SK-N-SH (cell line): Measurements from ENCODE around the gene FCHSD2. TPM values are rescaled to one million over a fixed set of nuclear protein-coding genes. Genes with fewer than 3 reads are reported as not detected.

ENCODE experiments used
- CTCF ChIA-PET: fragments of 300-600, 350-600 bp; formaldehyde crosslinking; extraction: SDS; loops from one replicate; lab custom pipeline; 2021; lab: Yijun Ruan, JAX
- POLR2A ChIA-PET: fragments of 350-600 bp; sonication (Branson Sonifier 250); formaldehyde crosslinking; extraction: SDS; loops from one replicate; lab custom pipeline; 2020; ENCODE audit warnings: antibody characterized with exemption, inconsistent platforms; lab: Yijun Ruan, JAX
- DNase-seq: peaks from one replicate; pipeline ENCODE4 v3.0.0; 2012
- H2AFZ ChIP-seq: fragments of 200-600 bp; sonication (generic); 2 replicates; pipeline ENCODE4 v1.8.1; 2016; ENCODE audit warnings: antibody characterized with exemption, mild to moderate bottlenecking, low read depth
- H3F3A ChIP-seq: fragments of 200-600 bp; sonication (generic); replicated peaks from 2 replicates; pipeline ENCODE3; 2016; ENCODE audit warnings: antibody characterized with exemption, mild to moderate bottlenecking; ENCODE audit not compliant: insufficient read depth
- H3K27ac ChIP-seq, 2 experiments: fragments of 200-500 bp in 1 of 2; fragments of 200-600 bp in 1 of 2; sonication (Bioruptor generic) in 1 of 2; sonication (generic), shearing (Covaris generic) in 1 of 2; 2 replicates each; pipeline versions ENCODE4 v1.5.1 to v1.6.1; 2014 to 2016; ENCODE audit warnings: low read depth in 2 of 2, inconsistent platforms in 1 of 2, low read length in 1 of 2, mild to moderate bottlenecking in 1 of 2, mixed read lengths in 1 of 2
- H3K27me3 ChIP-seq: fragments of 200-600 bp; sonication (generic), shearing (Covaris generic); 2 replicates; pipeline ENCODE4 v1.6.1; 2016; ENCODE audit warnings: mixed run types; ENCODE audit not compliant: insufficient read depth
- H3K36me3 ChIP-seq, 2 experiments: fragments of 200-500 bp in 1 of 2; fragments of 200-600 bp in 1 of 2; sonication (Bioruptor generic) in 1 of 2; sonication (generic) in 1 of 2; replicated peaks in 1 of 2; 2 replicates each; pipeline versions ENCODE3 to v1.5.1; 2014 to 2016; ENCODE audit warnings: low read length in 1 of 2, mild to moderate bottlenecking in 1 of 2; ENCODE audit not compliant: insufficient read depth in 2 of 2, control insufficient read depth in 1 of 2
- H3K4me1 ChIP-seq, 2 experiments: fragments of 200-500 bp in 1 of 2; fragments of 200-600 bp in 1 of 2; sonication (Bioruptor generic) in 1 of 2; sonication (generic), shearing (Covaris generic) in 1 of 2; 2 replicates each; pipeline versions ENCODE4 v1.5.1 to v1.6.1; 2014 to 2016; ENCODE audit warnings: low read depth in 1 of 2, low read length in 1 of 2, mixed run types in 1 of 2; ENCODE audit not compliant: insufficient read depth in 2 of 2, control insufficient read depth in 1 of 2
- H3K4me2 ChIP-seq: fragments of 200-600 bp; sonication (generic), shearing (Covaris generic); 2 replicates; pipeline ENCODE4 v1.6.1; 2017; ENCODE audit warnings: mixed run types
- H3K4me3 ChIP-seq, 2 experiments: fragments of 200-500 bp in 1 of 2; fragments of 200-600 bp in 1 of 2; sonication (Bioruptor generic) in 1 of 2; sonication (generic), shearing (Covaris generic) in 1 of 2; 2 replicates each; pipeline versions ENCODE4 v1.5.1 to v1.8.1; 2014 to 2016; ENCODE audit warnings: low read depth in 2 of 2, inconsistent platforms in 1 of 2, low read length in 1 of 2, mild to moderate bottlenecking in 1 of 2, mixed read lengths in 1 of 2, moderate library complexity in 1 of 2
- H3K79me2 ChIP-seq: fragments of 200-600 bp; sonication (generic); 2 replicates; pipeline ENCODE4 v1.8.1; 2017; ENCODE audit warnings: mild to moderate bottlenecking; ENCODE audit not compliant: insufficient read depth
- H3K9ac ChIP-seq: fragments of 200-600 bp; sonication (generic); 2 replicates; pipeline ENCODE4 v1.6.1; 2017; ENCODE audit warnings: mixed run types
- H3K9me2 ChIP-seq: fragments of 200-600 bp; sonication (generic); 2 replicates; pipeline ENCODE4 v1.6.1; 2017; ENCODE audit warnings: mixed run types
- H3K9me3 ChIP-seq: fragments of 200-600 bp; sonication (generic); 2 replicates; pipeline ENCODE4 v1.6.1; 2017; ENCODE audit warnings: mixed run types, mild to moderate bottlenecking, moderate library complexity
- H4K20me1 ChIP-seq: fragments of 200-600 bp; sonication (generic); 2 replicates; pipeline ENCODE4 v1.6.1; 2017; ENCODE audit warnings: mild to moderate bottlenecking, mixed run types; ENCODE audit not compliant: insufficient read depth
- CHD2 ChIP-seq: fragments of 150-350 bp; IDR thresholded peaks from 2 replicates; pipeline ENCODE4 v1.6.1; 2018; ENCODE audit warnings: low read length; ENCODE audit not compliant: partially characterized antibody
- FOSL2 ChIP-seq: IDR thresholded peaks from 2 replicates; pipeline ENCODE4 v1.4.0; 2012; ENCODE audit warnings: low read depth, mild to moderate bottlenecking, moderate library complexity, borderline replicate concordance
- GATA2 ChIP-seq: sonication (generic); formaldehyde crosslinking; IDR thresholded peaks from 2 replicates; pipeline ENCODE4 v1.5.0; 2020; ENCODE audit warnings: mild to moderate bottlenecking, missing genetic modification reagents
- IRF3 ChIP-seq: fragments of 150-350 bp; IDR thresholded peaks from 2 replicates; pipeline ENCODE4 v1.6.1; 2016; ENCODE audit warnings: mild to moderate bottlenecking, low read depth, low read length
- NRF1 ChIP-seq: IDR thresholded peaks from 2 replicates; pipeline ENCODE4 v1.6.1; 2012; ENCODE audit warnings: low read depth, mild to moderate bottlenecking, low read length
- RFX5 ChIP-seq: IDR thresholded peaks from 2 replicates; pipeline ENCODE4 v1.6.1; 2012; ENCODE audit warnings: mild to moderate bottlenecking, improper control_type of control experiment, low read length
- TCF12 ChIP-seq: IDR thresholded peaks from 2 replicates; pipeline ENCODE4 v1.4.0; 2012
- TEAD4 ChIP-seq: IDR thresholded peaks from 2 replicates; pipeline ENCODE4 v1.4.0; 2012; ENCODE audit warnings: mild to moderate bottlenecking, borderline replicate concordance; ENCODE audit not compliant: insufficient read depth
- USF1 ChIP-seq: IDR thresholded peaks from 2 replicates; pipeline ENCODE4 v1.4.0; 2012; ENCODE audit warnings: low read depth, borderline replicate concordance
- USF2 ChIP-seq: fragments of 150-350 bp; IDR thresholded peaks from 2 replicates; pipeline ENCODE4 v1.6.1; 2017; ENCODE audit warnings: antibody characterized with exemption, low read length, low read depth, borderline replicate concordance
- WGBS: methylation state at CpG from one replicate; pipeline ENCODE4 v1.1.6; 2017; ENCODE audit warnings: low lambda C conversion rate; 5-methylcytosine and 5-hydroxymethylcytosine counted together
- polyA plus RNA-seq, 3 experiments: library from polyadenylated mRNA; depleted of rRNA; stranded (reverse); fragments of >200 nt; gene quantifications; 2 replicates each; pipeline ENCODE4 v1.2.3, GENCODE V29; 2012

The FCHSD2 gene
- polyA plus RNA-seq, 1 of the 3 experiments (the other 2 are of a cell fraction): 10.4 TPM

- Histone ChIP-seq H4K20me1 (no peaks in the 10 kb centered on the region), H3K9me2 (no peaks in the 10 kb centered on the region), H3K27ac (no peak overlapping the region), H3K79me2 (peaks cover 7% of the 10 kb centered on the region; the same call in 1 of the 2 replicates), H3K27me3 (no peaks in the 10 kb centered on the region), H2AFZ (no peak overlapping the region), H3K4me1 (peaks cover 13 to 43% of the 10 kb centered on the region in 2 experiments; a peak in 2 of 4 replicates), H3K9ac (no peak overlapping the region), H3K4me3 (no peak overlapping the region), H3K9me3 (no peaks in the 10 kb centered on the region), H3K36me3 (no peaks in the 10 kb centered on the region), H3K4me2 (no peak overlapping the region), H3F3A (no peaks in the 10 kb centered on the region)
- CTCF ChIA-PET: interaction anchor here (1.1 to 4.0 kb wide), 2 partner anchors 13 to 517 kb away, joined by 3 to 17 read pairs; no protein-coding TSS in a partner anchor
- TF ChIP-seq RFX5 (no peak), TCF12 (no peak), FOSL2 (no peak), NRF1 (no peak), IRF3 (no peak), TEAD4 (no peak), GATA2 (CRISPR knock-in tag) (no peak), USF2 (no peak), CHD2 (no peak), USF1 (no peak)
- no peak for DNase-seq
- POLR2A ChIA-PET: no interaction called here
- WGBS: 96% methylated on average over 4 of the region's 4 CpGs
Measured at GRCh38 chr11:72817966-72818365, 324.2 kb downstream of the FCHSD2 start.

GRCh38 chr11:72816404-72816990 lies 325.6 kb downstream of the FCHSD2 start:
- POLR2A ChIA-PET: interaction anchor here (0.8 kb wide), 1 partner anchor 22 kb away, joined by 3 read pairs; no protein-coding TSS in a partner anchor

More at GRCh38 chr11:72816404-72816990, 325.6 kb downstream of the FCHSD2 start:
- no peaks in the 10 kb centered on the region for H3K36me3 ChIP-seq
- no peaks in the 10 kb centered on the region for H3K9me3 ChIP-seq
- no peak overlapping the region for H2AFZ ChIP-seq
- no peak overlapping the region for H3K4me3 ChIP-seq
- CTCF ChIA-PET: interaction anchor here (0.7 to 5.4 kb wide), 7 partner anchors 15 to 426 kb away, joined by 3 to 33 read pairs (median 4); no protein-coding TSS in a partner anchor
- no peaks in the 10 kb centered on the region for H3F3A ChIP-seq
- no peak overlapping the region; a peak in 1 of 4 replicates for H3K27ac ChIP-seq
- peak; percentile 36; the same call in 1 of the 2 replicates for TF ChIP-seq GATA2 (CRISPR knock-in tag)
- TF ChIP-seq USF2: no peak
- 56% methylated on average over 7 of the region's 7 CpGs for WGBS
- DNase-seq: peak; percentile 63
- no peaks in the 10 kb centered on the region for H3K27me3 ChIP-seq
- peak overlapping the region; percentile 97; the same call in 1 of the 2 replicates for H3K4me2 ChIP-seq
- no peaks in the 10 kb centered on the region for H3K9me2 ChIP-seq
- no peaks in the 10 kb centered on the region for H4K20me1 ChIP-seq
- H3K4me1 ChIP-seq: peaks cover 11 to 40% of the 10 kb centered on the region in 2 experiments; a peak in 2 of 4 replicates
- peaks cover 21% of the 10 kb centered on the region; the same call in 1 of the 2 replicates for H3K79me2 ChIP-seq
- H3K9ac ChIP-seq: no peak overlapping the region
